COLO668 (cell line): ENCODE data around the gene ARHGAP27.
"Not testable (repeated sequence)": the region's sequence is repeated elsewhere in the genome, so short reads cannot be mapped to it uniquely, and the experiment has no call there.

Experiments used
- DNase-seq: peaks from one replicate; lab custom pipeline; 2025; ENCODE audit not compliant: unreplicated experiment; lab: John Stamatoyannopoulos, UW

Gene ARHGAP27

DNA sequence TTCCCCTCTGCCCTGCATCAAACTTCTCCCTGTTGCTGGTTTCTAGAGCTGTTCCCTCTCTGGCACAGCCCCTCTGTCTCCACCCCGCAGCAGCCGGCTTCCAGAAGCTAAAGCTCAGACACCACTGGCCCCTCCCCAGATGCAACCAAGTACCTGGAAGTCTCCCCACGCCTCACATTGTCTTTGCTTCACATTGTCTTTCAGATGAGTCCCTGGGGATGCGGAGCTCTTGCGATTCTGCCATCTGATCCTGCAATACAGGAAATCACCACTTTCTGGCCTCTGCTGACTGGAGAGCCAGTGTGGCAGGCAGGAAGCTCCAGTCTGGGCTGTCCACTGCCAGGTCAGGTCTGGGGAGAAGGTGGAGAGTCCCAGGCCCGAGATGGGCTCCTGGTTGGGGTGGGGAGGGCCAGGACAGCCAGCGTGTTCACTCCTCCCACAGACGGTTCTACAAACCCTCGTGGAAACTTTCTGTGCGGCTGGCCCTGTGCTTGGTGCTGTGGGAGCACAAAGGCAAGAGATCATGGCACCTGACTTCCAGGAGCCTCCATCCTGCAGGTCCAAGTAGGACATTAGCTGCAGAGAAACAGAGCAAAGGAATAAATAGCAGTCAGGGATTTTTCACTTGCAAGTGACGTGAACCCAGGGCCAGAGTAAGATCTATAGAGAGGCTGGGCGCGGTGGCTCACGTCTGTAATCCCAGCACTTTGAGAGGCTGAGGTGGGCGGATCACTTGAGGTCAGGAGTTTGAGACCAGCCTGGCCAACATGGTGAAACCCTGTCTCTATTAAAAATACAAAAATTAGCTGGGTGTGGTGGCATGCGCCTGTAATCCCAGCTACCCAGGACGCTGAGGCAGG lies 67.9 kb downstream of the ARHGAP27 start:
- DNase-seq: peak; percentile 3

DNA sequence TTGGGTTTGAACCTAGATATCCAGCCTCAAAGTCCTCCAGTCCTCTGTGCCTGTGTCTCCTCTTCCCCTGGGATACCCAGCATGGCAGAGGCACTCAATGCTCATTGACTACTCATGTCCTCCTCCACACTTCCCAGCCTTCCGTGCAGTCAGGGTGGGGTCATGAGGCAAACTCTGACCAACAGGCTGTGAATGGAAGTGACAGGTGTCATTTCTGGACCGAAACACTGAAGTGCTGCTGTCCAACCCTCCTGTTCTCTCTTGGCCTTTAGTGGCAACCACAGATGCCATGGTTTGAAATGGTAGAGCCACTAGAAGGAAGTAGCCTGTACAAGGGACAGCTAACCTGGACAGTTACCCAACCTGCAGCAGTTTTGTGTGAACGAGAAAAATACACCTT lies 69.2 kb downstream of the ARHGAP27 start:
- DNase-seq: no peak

DNA sequence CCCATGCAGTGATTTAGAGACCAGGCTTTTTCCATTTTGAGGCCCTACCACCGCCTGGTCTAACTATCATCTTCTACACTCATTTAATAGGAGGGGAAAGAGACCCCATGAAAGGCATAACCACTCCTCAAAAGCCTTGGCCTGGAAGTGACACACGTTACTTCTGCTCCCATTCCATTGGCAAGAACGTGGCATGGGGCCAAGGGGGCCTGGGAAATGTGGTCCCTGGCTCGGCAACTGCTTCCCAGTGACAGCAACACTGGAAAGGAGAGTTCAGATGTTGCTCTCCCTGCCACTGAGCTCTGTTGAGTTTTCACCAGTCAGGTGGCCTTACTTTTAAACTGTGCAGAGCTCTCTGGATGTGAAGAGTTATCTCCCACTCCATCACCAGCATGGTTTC lies 70.7 kb downstream of the ARHGAP27 start:
- no peak for DNase-seq

DNA sequence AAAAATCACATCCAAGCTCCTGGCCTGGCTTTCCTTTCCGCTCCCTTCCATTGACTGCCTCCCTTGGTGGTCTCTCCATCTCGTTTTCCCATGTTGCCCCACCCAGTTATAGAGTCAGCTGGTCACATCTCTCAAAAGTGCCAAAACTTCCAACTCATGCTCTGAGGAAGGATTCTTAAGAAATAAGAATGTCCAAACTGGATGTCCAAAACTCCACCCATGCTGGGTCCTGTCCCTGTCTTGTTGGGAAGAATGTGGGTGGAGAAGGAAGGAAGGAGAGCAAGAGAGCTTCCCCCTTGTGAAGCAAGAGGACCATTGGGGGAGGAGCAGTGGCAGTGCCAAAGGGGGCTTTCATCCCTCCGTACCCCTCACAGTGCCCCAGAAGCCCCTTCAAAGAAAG lies 71.2 kb downstream of the ARHGAP27 start:
- no peak for DNase-seq

DNA sequence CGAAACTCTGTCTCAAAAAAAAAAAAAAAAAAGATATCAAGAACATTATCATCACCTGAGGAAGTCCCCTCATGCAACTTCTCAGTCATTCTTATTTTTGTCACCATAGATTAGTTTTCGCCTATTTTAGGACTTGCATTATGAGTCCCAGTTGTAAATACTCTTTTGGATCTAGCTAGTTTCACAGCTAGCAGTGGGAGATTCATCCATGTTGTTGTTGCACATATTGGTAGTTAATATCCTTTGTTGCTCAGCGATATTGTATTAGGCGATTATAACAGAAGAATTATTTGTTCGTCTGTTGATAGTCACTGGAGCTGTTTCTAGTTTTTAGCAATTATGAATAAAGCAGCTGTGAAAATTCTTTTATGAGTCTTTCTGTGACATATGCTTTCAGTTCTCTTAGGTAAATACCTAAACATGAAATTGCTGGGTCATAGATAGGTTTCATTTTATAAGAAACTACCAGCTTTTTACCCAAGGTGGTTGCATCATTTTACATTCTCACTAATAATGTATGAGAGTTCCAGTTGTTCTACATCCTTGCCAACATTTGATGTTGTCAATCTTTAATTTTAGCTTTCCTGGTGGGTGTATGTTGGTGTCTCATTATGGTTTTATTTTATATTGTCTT lies 75.2 kb downstream of the ARHGAP27 start:
- no peak for DNase-seq

DNA sequence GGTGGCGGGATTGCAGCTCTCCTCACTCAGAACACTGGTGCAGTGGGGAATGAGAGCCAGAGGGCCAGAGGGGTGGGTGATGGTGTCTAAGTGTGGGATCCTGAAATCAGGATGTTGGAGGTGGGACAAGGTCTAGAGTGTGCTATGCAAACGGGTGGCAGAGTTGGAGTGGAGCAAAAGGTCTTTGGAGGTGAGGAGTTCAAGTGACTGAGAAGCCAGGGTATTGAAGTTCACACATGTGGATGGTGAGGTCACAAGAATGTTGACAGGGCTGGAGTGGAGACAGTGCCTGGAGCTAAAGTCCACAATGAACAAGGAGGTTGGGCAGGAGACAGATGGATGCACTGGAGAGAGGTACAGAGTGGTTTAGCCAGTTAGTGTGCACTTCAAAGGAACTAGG lies 77.6 kb downstream of the ARHGAP27 start:
- no peak for DNase-seq

DNA sequence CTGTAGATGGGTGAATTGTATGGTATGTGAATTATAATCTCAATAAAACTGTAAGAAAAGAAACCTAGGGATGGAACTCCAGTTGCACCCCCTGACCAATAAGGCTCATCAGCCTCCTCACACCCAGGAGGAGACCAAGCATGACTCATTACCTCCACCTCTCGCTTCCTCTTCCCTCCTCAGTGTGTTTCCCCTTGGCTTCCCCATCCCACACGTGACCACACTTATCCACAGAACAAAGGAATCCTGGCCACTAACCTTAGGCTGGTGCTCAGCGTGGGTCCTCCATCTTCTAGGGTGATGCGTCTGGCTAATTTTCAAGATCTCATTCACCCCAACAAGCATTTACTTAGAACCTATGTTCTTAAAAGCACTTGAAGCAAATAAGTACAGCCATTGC lies 79.6 kb downstream of the ARHGAP27 start:
- no peak for DNase-seq

DNA sequence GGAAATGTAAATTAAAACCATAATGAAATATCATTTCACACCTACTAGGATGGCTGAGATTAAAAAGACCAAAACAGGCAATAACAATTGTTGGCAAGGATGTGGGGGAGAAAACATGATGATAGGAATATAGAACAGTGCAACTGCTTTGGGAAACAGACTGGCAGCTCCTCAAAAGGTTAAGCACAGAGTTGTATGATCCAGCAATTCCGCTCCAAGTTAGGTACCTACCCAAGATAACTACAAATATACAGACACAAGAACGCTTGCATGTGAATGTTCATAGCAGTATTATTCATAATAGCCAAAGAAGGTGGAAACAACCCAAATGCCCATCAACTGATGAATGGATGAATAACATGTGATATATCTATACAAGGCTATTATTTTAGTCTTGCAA lies 80.8 kb downstream of the ARHGAP27 start:
- DNase-seq: no peak

DNA sequence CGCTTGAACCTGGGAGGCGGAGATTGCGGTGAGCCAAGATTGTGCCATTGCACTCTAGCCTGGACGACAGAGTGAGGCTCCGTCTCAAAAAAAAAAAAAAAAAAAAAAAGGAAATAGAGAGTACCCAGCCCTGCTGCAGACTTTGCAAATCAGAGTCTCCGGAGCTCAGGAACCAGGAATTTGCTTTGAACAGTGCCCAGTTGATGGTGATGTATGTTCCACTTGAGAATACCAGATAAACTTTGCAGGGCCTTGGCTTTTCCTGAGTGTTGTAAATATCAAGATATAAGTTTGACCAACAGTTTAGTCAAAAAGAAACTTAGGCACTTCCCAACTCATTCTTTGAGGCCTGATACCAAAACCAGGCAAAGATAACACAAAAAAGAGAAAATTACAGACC lies 85.2 kb downstream of the ARHGAP27 start:
- DNase-seq: no peak

DNA sequence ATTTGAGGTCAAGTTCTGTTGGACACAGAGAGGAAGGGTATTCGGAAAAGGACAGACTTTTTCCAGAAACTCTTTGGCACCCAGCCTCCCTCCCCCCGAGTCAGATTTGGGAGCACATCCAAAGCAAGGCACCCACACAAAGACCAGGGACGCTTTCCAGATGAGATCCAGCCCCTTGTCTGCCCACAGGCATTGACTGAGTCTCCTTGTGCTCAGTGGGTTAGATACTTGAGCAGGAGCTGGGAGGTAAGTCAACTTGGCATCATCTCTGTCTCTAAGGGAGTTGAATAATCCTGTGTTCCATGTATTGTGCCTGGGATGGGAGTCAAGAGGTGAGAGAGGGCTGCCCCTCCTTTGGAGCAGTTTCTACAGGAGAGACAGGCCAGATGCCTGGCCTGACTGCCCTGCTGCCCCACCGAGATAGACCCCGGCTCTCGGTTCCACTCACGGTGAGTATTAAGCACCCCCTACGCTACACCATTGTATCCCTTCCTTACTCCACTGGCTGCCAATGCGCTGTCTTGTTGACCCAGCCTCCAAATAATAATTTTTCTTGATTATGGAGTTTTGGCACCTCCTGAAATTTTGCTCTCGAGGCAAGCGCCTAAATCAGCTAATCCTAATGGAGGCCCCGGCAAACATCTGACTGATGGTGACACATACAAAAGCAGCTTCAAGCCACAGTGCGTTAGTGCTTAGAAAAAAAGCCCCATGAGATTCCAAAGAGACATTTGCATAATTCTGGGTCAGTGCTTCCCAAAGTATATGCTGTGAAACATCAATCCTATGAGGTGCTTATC lies 86.3 kb downstream of the ARHGAP27 start:
- no peak for DNase-seq

DNA sequence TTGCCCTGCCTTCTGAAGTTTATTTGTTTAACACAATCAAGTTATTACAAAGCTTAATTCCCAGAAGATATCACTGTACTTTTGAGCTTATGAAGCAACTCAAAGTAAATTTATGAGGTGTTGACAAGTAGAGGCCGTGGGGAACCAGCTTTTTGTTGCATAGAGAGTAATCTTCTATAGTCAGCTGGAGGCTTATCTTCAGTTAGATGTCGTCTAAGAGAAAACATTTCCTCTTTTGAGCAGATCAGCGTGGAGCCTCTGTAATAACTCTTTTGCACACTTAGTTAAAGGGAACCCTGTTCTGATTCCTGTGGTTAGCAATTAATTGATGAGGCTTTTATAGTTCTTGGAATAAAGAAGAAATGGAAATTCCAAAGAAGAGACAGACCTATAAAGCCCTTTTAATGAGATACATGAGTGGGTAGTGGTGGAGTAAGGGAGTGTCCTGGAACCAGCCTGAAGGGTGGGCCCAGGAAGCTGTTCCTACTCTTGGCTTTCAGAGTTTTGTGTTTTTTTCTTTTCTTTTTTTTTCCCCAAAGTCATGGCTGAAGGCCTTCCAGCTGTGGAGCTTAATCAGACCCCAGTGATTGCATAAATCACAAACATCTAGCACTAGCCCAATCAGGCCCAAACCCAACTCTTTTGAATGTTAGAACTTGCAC lies 87.0 kb downstream of the ARHGAP27 start:
- no peak for DNase-seq

DNA sequence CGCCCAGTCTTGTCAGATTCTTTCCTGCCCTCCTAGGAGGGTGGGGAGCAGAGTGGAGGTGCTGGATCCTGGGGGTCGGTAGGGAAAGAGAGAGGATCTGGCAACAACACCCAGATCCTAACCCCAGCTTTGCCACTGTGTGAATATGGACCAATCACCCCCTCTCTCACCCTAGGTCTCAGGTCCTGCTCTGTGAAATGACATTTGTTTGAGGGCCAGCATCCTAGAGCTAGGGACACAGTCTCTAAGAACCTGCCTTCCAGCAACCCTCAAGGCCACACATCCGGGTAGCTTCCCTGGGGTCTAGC lies 87.5 kb downstream of the ARHGAP27 start:
- DNase-seq: no peak

DNA sequence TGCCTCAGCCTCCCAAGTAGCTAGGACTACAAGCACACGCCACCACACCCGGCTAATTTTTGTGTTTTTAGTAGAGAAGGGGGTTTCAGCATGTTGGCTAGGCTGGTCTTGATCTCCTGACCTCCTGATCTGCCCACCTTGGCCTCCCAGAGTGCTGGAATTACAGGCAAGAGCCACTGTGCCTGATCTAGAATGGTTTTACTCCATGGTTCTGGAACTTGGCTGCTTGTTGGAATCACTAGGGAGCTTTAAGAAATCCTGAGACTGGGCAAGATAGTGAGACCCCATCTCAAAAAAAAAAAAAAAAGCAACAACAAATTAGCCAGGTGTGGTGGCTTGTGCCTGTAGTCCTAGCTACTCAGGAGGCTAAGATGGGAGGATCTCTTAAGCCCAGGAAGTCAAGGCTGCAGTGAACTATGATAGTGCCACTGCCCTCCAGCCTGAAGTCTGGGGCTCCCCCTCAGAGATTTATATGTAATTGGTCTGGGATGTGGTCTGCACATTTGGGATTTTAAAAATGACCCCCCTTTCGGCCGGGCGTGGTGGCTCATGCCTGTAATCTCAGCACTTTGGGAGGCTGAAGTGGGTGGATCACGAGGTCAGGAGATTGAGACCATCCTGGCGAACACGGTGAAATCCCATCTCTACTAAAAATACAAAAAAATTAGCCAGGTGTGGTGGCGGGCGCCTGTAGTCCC lies 88.6 kb downstream of the ARHGAP27 start:
- not testable (repeated sequence) for DNase-seq
